Activated naive CD4-positive, alpha-beta T cell treated with anti-CD3 and anti-CD28 coated beads, Interleukin-2, amount 10 ng/mL, durations not matched to agents 7 days and 5 days (primary cell): ENCODE data around the gene NPDC1.

Source experiments
- CTCF ChIA-PET: fragments of 350-600 bp; sonication (Branson Sonifier 250); formaldehyde crosslinking; loops from one replicate; lab custom pipeline; 2021; ENCODE audit warnings: antibody characterized with exemption; lab: Charles Lee
- DNase-seq: peaks from one replicate; pipeline ENCODE4 v3.0.0-alpha.2; 2020
- H3K27ac Mint-ChIP-seq: one replicate; pipeline ENCODE4 v1.8.0; 2021; ENCODE audit warnings: mild to moderate bottlenecking, moderate library complexity, mixed read lengths
- H3K27me3 Mint-ChIP-seq: one replicate; pipeline ENCODE4 v1.8.0; 2021; ENCODE audit warnings: mild to moderate bottlenecking, mixed read lengths
- H3K36me3 Mint-ChIP-seq: one replicate; pipeline ENCODE4 v1.8.0; 2021; ENCODE audit warnings: mixed read lengths
- H3K4me1 Mint-ChIP-seq: one replicate; pipeline ENCODE4 v1.8.0; 2021; ENCODE audit warnings: mixed read lengths
- H3K4me3 Mint-ChIP-seq: one replicate; pipeline ENCODE4 v1.8.0; 2021; ENCODE audit warnings: mild to moderate bottlenecking, moderate library complexity, mixed read lengths
- H3K9me3 Mint-ChIP-seq: one replicate; pipeline ENCODE4 v1.8.0; 2021; ENCODE audit warnings: mixed read lengths

Gene NPDC1

GRCh38 chr9:137058521-137059234 is 12.7 kb upstream of the NPDC1 start:
- DNase-seq = no peak
- Mint-ChIP-seq H3K27me3 (peaks cover 51% of the 10 kb centered on the region), H3K36me3 (no peaks in the 10 kb centered on the region), H3K4me1 (no peaks in the 10 kb centered on the region), H3K27ac (no peak overlapping the region), H3K4me3 (no peak overlapping the region), H3K9me3 (no peaks in the 10 kb centered on the region)
- CTCF ChIA-PET = interaction anchor here (0.9 to 1.2 kb wide), 4 partner anchors 9 to 24 kb away, joined by 3 to 4 read pairs (median 4); no protein-coding TSS in a partner anchor

- no peak overlapping the region for H3K4me3 Mint-ChIP-seq
- H3K27me3 Mint-ChIP-seq = peaks cover 59% of the 10 kb centered on the region
- no peak for DNase-seq
- no peaks in the 10 kb centered on the region for H3K4me1 Mint-ChIP-seq
- CTCF ChIA-PET = interaction anchor here (1.6 kb wide), 1 partner anchor 11 kb away, joined by 5 read pairs; no protein-coding TSS in a partner anchor
- H3K27ac Mint-ChIP-seq = no peak overlapping the region
- H3K9me3 Mint-ChIP-seq = no peaks in the 10 kb centered on the region
- H3K36me3 Mint-ChIP-seq = no peaks in the 10 kb centered on the region
These were observed 11.6 kb upstream of the NPDC1 start for GRCh38 chr9:137057545-137057944.

DNA sequence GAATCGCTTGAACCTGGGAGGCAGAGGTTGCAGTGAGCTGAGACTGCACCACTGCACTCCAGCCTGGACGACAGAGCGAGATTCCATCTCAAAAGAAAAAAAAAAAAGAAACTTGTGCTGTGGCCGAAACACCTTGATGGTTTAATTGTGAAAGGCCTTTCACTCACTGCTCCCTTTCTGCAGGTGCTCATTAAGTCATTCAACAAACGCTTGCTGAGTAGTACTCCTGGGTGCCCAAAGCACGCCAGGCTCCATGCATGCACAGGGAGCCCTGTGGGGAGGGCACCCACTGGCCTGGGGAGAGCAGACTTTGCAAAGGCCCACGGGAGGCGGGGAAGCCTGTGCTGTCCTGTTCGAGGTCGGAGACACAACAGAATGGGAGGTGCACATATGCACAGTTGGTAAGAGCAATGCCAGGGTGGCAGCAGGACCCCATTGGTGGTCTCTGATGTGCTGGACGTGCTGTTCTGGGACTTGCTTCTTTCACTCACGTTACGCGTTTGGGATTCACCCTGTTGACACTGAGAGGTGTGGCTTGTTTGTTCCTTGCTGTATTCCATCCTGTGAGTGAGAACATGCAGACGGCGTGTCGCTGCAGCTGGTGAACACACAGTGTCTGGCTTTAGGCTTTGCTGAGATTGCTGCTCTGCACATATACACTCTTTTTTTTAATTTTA is 10.9 kb upstream of the NPDC1 start:
- H3K4me3 Mint-ChIP-seq = no peak overlapping the region
- no peaks in the 10 kb centered on the region for H3K4me1 Mint-ChIP-seq
- no peak overlapping the region for H3K27ac Mint-ChIP-seq
- no peaks in the 10 kb centered on the region for H3K36me3 Mint-ChIP-seq
- H3K27me3 Mint-ChIP-seq = peaks cover 66% of the 10 kb centered on the region
- H3K9me3 Mint-ChIP-seq = no peaks in the 10 kb centered on the region
- DNase-seq = no peak
- CTCF ChIA-PET = interaction anchor here (1.4 to 1.8 kb wide), 4 partner anchors 7 to 12 kb away, joined by 4 to 8 read pairs (median 6); no protein-coding TSS in a partner anchor

GRCh38 chr9:137055385-137056364 is 9.7 kb upstream of the NPDC1 start:
- Mint-ChIP-seq H3K27me3 (peaks cover 78% of the 10 kb centered on the region), H3K27ac (no peak overlapping the region), H3K4me1 (no peaks in the 10 kb centered on the region), H3K4me3 (no peak overlapping the region), H3K36me3 (no peaks in the 10 kb centered on the region), H3K9me3 (no peaks in the 10 kb centered on the region)
- CTCF ChIA-PET = interaction anchor here (1.0 to 1.8 kb wide), 6 partner anchors 8 to 26 kb away, joined by 3 to 8 read pairs (median 6); partner anchors contain the start of gene NPDC1
- no peak for DNase-seq

DNA sequence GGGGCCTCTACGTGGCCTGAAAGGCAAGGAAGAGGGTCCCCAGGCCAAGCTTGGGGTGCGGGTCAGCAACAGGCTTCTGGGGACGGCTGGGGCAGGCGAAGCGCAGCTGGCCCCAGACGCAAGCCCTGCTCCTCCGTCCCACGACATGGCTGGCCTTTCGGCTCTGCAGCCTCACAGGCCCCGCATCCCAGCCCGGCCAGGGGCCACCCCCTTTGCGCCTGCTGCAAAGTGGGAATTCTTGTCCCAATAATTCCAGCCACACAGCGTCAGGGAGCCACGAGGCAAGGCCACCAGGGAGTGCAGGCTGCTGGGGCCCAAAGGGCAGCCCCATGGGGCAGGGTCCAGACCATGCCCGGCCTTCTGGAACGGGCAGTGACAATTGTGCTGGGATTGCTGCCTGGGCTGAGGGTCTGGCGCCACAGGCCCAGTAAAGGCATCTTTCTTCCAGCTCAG is 9.0 kb upstream of the NPDC1 start:
- no peak overlapping the region for H3K27ac Mint-ChIP-seq
- H3K4me3 Mint-ChIP-seq = no peak overlapping the region
- H3K36me3 Mint-ChIP-seq = no peaks in the 10 kb centered on the region
- CTCF ChIA-PET = interaction anchor here (1.2 to 1.8 kb wide), 5 partner anchors 8 to 26 kb away, joined by 4 to 8 read pairs (median 6); partner anchors contain the start of gene NPDC1
- DNase-seq = no peak
- peaks cover 85% of the 10 kb centered on the region for H3K27me3 Mint-ChIP-seq
- no peaks in the 10 kb centered on the region for H3K9me3 Mint-ChIP-seq
- peaks cover under 1% of the 10 kb centered on the region for H3K4me1 Mint-ChIP-seq

DNA sequence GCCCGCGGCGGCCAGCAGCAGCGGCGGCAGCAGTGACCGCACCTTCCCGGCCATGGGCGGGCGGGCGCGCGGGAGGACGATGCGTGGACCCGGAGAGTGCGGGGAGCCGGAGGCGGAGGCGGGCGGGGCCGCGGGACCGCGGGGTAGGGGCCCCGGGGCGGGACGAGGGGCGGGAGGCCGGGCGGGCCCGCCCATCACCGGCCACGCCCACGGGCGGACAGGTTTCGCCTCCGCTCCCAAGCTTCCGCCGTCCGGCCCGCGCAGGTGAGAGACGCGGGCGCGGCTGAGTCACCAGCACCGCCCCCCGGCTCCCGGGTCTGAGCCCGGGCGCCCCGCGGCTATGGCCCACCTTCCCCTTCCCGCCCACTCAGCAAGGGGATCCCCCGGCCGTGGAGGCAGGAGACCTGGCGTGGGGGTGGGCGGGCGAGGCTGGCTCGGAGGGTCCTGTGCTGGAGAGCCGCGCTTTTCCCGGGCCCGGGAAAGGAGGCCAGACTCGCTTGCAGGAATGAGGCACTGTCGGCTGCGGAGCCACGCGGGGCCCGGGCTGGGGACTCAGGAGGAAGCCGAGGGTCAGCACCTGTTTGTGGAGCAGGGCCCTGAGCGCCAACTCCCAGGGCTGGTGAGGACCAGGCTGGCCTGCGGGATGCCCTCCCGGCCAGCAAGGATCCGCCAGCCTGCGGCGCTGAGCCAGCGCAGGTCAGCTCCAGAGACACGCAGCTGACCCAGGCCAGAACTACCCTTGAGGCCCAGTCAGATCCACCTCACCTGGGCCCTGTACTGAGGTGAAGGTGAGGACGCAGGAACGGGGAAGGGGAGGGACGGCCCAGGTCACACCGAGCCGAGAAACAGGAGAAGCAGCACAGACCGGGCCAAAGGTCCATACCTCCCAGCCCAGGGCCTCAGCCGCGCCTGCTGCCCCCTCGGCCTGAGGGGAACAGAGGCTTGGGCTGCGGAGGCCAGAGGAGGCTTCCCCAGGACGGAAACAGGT is 8.3 kb upstream of the NPDC1 start, which contains the start of gene ENTPD2:
TSS of gene ENTPD2 (minus strand) at position 118 of the 988 bp plus-strand sequence. CDS start at position 54, 64 bp downstream.
- H3K27me3 Mint-ChIP-seq = peaks cover 89% of the 10 kb centered on the region
- no peak within 1 kb of the TSS for H3K27ac Mint-ChIP-seq
- peak; percentile 69 for DNase-seq
- no peaks in the 10 kb centered on the region for H3K36me3 Mint-ChIP-seq
- CTCF ChIA-PET = interaction anchor here (1.7 kb wide), 1 partner anchor 8 kb away, joined by 5 read pairs; the partner anchor contains the start of gene NPDC1
- no peaks in the 10 kb centered on the region for H3K9me3 Mint-ChIP-seq
- H3K4me3 Mint-ChIP-seq = no peak within 1 kb of the TSS
- peaks cover 6% of the 10 kb centered on the region for H3K4me1 Mint-ChIP-seq

DNA sequence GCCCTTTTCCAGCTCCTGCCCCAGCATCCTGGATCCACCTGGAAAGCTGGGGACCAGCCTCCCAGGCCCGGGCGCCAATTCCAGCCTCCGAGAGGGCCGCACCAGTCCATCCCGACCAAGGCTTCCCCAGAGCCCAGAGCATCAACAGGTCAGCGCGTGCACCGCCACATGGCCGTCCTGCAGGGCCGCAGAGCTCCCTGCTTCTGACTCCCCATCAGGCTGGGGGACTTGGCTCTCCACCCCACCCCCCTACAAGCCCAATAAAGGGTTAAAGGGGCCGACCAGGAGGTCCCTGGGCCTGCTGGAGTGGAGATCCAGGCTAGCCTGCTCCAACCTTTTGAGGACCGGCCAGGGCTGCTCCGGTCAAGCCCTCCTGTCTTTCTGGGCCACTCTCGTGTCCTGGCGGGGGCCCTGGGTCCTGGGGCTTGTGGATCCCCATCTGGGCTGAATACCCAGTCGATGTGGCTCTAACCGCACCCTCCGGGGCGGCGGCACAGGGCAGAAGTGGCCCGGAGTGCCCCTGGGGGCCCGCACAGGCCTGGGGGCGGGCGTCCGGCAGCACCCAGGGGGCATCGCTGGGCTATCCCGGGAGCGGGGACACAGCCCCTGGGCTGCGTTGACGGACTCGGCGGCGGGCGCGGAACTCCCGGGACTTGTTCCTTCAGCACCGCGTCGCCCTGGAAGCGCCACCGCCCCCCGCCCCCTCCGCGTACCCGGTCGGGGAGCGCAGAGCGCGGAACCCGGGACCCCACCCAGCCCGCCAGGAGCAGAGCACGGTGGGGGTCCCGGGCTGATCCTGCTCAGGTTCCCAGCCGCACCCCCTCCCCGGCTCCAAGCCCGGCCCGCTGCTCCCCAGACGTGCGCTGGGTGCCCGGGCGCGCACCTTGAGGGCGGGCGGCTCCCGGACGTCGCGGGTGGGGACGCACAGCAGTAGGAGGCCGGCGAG is 7.3 kb upstream of the NPDC1 start:
- CTCF ChIA-PET = interaction anchor here (0.6 to 2.1 kb wide), 6 partner anchors 11 to 183 kb away, joined by 3 to 11 read pairs (median 3); no protein-coding TSS in a partner anchor
- Mint-ChIP-seq H3K4me3 (no peak overlapping the region), H3K4me1 (peaks cover 6% of the 10 kb centered on the region), H3K36me3 (no peaks in the 10 kb centered on the region), H3K9me3 (no peaks in the 10 kb centered on the region), H3K27me3 (peaks cover 91% of the 10 kb centered on the region), H3K27ac (no peak overlapping the region)
- DNase-seq = no peak

- Mint-ChIP-seq H3K27me3 (peaks cover 91% of the 10 kb centered on the region), H3K4me3 (no peak overlapping the region), H3K9me3 (no peaks in the 10 kb centered on the region), H3K27ac (no peak overlapping the region), H3K4me1 (peaks cover 6% of the 10 kb centered on the region), H3K36me3 (no peaks in the 10 kb centered on the region)
- CTCF ChIA-PET = interaction anchor here (0.9 to 2.1 kb wide), 5 partner anchors 12 to 184 kb away, joined by 3 to 11 read pairs (median 3); no protein-coding TSS in a partner anchor
- no peak for DNase-seq
These were observed 6.3 kb upstream of the NPDC1 start for GRCh38 chr9:137052293-137052692.

DNA sequence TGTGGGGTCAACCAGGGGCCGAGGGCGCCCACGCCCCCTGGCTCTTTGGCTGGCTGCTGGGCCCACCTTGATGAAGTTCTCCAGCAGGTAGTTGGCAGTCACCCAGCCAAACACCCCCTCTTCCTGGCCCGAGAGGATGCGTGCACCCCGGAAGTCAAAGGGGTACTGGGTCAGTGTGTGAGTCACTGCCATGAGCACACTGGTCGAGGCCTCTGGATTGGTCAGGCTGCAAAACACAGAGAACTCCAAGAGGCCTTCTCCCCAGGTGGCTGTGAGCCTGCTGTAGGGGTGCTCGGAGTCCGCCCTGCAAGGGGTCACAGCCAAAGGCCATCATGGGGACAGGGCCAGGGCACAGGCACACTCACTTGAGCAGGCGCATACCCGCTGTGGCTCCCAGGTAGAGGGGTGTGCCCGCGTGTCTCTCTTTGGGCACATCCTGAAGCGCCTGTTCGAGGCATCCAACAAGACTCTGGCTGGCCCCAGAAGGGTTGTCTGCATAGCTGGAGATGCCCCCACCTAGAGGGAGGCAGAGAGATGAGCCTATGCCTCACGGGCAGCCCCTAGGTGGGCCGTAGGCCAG is 5.3 kb upstream of the NPDC1 start:
- H3K36me3 Mint-ChIP-seq = no peaks in the 10 kb centered on the region
- CTCF ChIA-PET = interaction anchor here (0.6 to 5.4 kb wide), 3 partner anchors 13 to 16 kb away, joined by 3 to 103 read pairs (median 11); partner anchors contain the start of gene SAPCD2
- no peak for DNase-seq
- H3K27me3 Mint-ChIP-seq = peaks cover 92% of the 10 kb centered on the region
- H3K27ac Mint-ChIP-seq = no peak overlapping the region
- H3K4me3 Mint-ChIP-seq = no peak overlapping the region
- peaks cover 12% of the 10 kb centered on the region for H3K4me1 Mint-ChIP-seq
- no peaks in the 10 kb centered on the region for H3K9me3 Mint-ChIP-seq

DNA sequence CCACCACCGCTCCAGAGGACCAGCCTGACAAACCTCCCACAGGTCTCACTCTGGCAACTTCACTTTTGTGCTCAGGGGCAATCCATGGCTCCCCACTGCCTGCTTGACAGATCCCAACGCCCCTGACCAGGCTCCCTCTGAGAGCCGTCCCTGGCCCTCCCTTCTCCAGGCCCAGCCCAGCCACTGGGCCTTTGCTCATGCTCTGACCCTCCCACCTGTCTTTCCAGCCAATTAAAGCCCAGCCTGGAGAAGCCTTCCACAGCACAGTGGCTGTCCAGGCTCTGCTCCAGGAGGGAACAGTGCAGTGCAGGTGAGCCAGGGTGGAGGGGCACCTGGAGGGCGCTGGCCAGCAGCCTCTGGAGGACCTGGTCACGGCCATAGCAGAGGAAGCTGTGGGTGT is 4.6 kb upstream of the NPDC1 start:
- Mint-ChIP-seq H3K9me3 (no peaks in the 10 kb centered on the region), H3K36me3 (no peaks in the 10 kb centered on the region), H3K27me3 (peaks cover 92% of the 10 kb centered on the region), H3K27ac (no peak overlapping the region), H3K4me1 (peaks cover 12% of the 10 kb centered on the region), H3K4me3 (no peak overlapping the region)
- DNase-seq = no peak
- CTCF ChIA-PET = interaction anchor here (0.7 to 5.4 kb wide), 4 partner anchors 17 to 102 kb away, joined by 3 to 103 read pairs (median 6); partner anchors contain the start of genes MAN1B1 and SAPCD2
